B cell (primary cell): ENCODE data around the gene PELI1. TPM values are rescaled to one million over a fixed set of nuclear protein-coding genes. Genes with fewer than 3 reads are reported as not detected.

Experiments
- ATAC-seq: fragments of 200-7000 bp; cut with Tn5 transposase; one replicate; pipeline ENCODE4 v1.10.0; 2021; ENCODE audit warnings: low read depth, mild to moderate bottlenecking, moderate number of reproducible peaks, moderate library complexity
- CTCF ChIA-PET: fragments of 350-600 bp; sonication (Branson Sonifier 250); formaldehyde crosslinking; loops from one replicate; lab custom pipeline; 2021; ENCODE audit warnings: antibody characterized with exemption, inconsistent platforms; lab: Charles Lee
- POLR2A ChIA-PET: fragments of 350-600 bp; sonication (Branson Sonifier 250); formaldehyde crosslinking; loops from one replicate; lab custom pipeline; 2021; ENCODE audit warnings: antibody characterized with exemption; lab: Charles Lee
- DNase-seq: peaks from one replicate; pipeline ENCODE4 v3.0.0; 2013
- H2AFZ ChIP-seq: 2 replicates; pipeline ENCODE4 v1.6.1; 2012; ENCODE audit warnings: mild to moderate bottlenecking, low read depth, low read length; ENCODE audit not compliant: insufficient read depth, poor library complexity, severe bottlenecking
- H3K27ac ChIP-seq, 2 donors: 1 replicate in 1 of 2; 2 replicates in 1 of 2; pipeline ENCODE4 v1.5.1; 2012 to 2013; ENCODE audit warnings: low read length in 2 of 2, mild to moderate bottlenecking in 2 of 2, moderate library complexity in 1 of 2
- H3K27me3 ChIP-seq, 4 experiments: fragments of 200-600 bp in 1 of 4; sonication (generic) in 1 of 4; replicated peaks in 1 of 4; 1 replicate in 2 of 4; 2 replicates in 2 of 4; pipeline versions ENCODE4 v1.6.1 to v1.7.0; 2013 to 2016; ENCODE audit warnings: low read length in 3 of 4, mild to moderate bottlenecking in 2 of 4, mixed read lengths in 1 of 4, moderate library complexity in 1 of 4; ENCODE audit not compliant: insufficient read depth in 4 of 4, control insufficient read depth in 3 of 4; ENCODE audit errors: control extremely low read depth in 1 of 4
- H3K36me3 ChIP-seq, 2 experiments: replicated peaks in 1 of 2; 1 replicate in 1 of 2; 2 replicates in 1 of 2; pipeline versions ENCODE4 v1.6.1 to v1.7.1; 2013; ENCODE audit warnings: low read length in 1 of 2; ENCODE audit not compliant: insufficient read depth in 2 of 2, control insufficient read depth in 1 of 2; ENCODE audit errors: control extremely low read depth in 1 of 2, extremely low read depth in 1 of 2
- H3K4me1 ChIP-seq, 2 donors: fragments of 200-600 bp in 1 of 2; sonication (generic) in 1 of 2; 1 replicate in 1 of 2; 2 replicates in 1 of 2; pipeline versions ENCODE4 v1.5.1 to v1.6.1; 2013 to 2017; ENCODE audit warnings: low read length in 2 of 2; ENCODE audit not compliant: control insufficient read depth in 2 of 2, insufficient read depth in 2 of 2
- H3K4me2 ChIP-seq: replicated peaks from 2 replicates; pipeline ENCODE3; 2012; ENCODE audit warnings: mild to moderate bottlenecking, low read depth, low read length; ENCODE audit not compliant: poor library complexity, severe bottlenecking
- H3K4me3 ChIP-seq, 5 experiments: fragments of 200-600 bp in 1 of 5; sonication (generic) in 1 of 5; 1 replicate in 3 of 5; 2 replicates in 2 of 5; pipeline versions ENCODE4 v1.5.1 to v1.7.0; 2011 to 2016; ENCODE audit warnings: low read length in 4 of 5, mild to moderate bottlenecking in 4 of 5, low read depth in 2 of 5, control low read depth in 1 of 5, moderate library complexity in 1 of 5; ENCODE audit not compliant: insufficient read depth in 1 of 5; ENCODE audit errors: control extremely low read depth in 1 of 5, extremely low read depth in 1 of 5
- H3K79me2 ChIP-seq: fragments of 200-600 bp; sonication (generic); one replicate; pipeline ENCODE4 v1.6.0; 2016; ENCODE audit warnings: low read length; ENCODE audit not compliant: control insufficient read depth, insufficient read depth
- H3K9ac ChIP-seq: fragments of 200-600 bp; sonication (generic); 2 replicates; pipeline ENCODE4 v1.6.1; 2017; ENCODE audit warnings: mild to moderate bottlenecking, low read length, moderate library complexity
- H3K9me3 ChIP-seq, 3 donors: one replicate each; pipeline versions ENCODE4 v1.6.1 to v1.7.1; 2013; ENCODE audit warnings: low read length in 2 of 3; ENCODE audit not compliant: control insufficient read depth in 2 of 3, insufficient read depth in 1 of 3; ENCODE audit errors: control extremely low read depth in 1 of 3
- H4K20me1 ChIP-seq: 2 replicates; pipeline ENCODE4 v1.6.0; 2012; ENCODE audit warnings: mild to moderate bottlenecking, low read length; ENCODE audit not compliant: insufficient read depth, control insufficient read depth, poor library complexity, severe bottlenecking
- H3K27ac Mint-ChIP-seq: one replicate; pipeline ENCODE4 v1.8.0; 2021; ENCODE audit warnings: mixed read lengths
- H3K27me3 Mint-ChIP-seq: one replicate; pipeline ENCODE4 v1.8.0; 2021; ENCODE audit warnings: mixed read lengths
- H3K4me1 Mint-ChIP-seq: one replicate; pipeline ENCODE4 v1.8.0; 2021; ENCODE audit warnings: mixed read lengths
- H3K4me3 Mint-ChIP-seq: one replicate; pipeline ENCODE4 v1.8.0; 2021; ENCODE audit warnings: mixed read lengths
- H3K9me3 Mint-ChIP-seq: one replicate; pipeline ENCODE4 v1.8.0; 2022; ENCODE audit warnings: mixed read lengths; ENCODE audit not compliant: insufficient read depth
- EZH2 ChIP-seq: IDR thresholded peaks from 2 replicates; pipeline ENCODE4 v1.6.1; 2012; ENCODE audit warnings: borderline replicate concordance, low read depth, mild to moderate bottlenecking, moderate library complexity, low read length; ENCODE audit not compliant: insufficient read depth, poor library complexity, severe bottlenecking
- WGBS: methylation state at CpG from one replicate; pipeline ENCODE4 v1.1.5; 2013; ENCODE audit warnings: missing lambda C conversion rate; ENCODE audit not compliant: insufficient coverage; 5-methylcytosine and 5-hydroxymethylcytosine counted together
- intact Hi-C: fragments of 100-400 bp; cut with micrococcal nuclease; formaldehyde crosslinking; loops from one replicate; pipeline ENCODE4 v1.10.0; 2022
- polyA plus RNA-seq: library from polyadenylated mRNA; depleted of rRNA; stranded (reverse); fragments of >200 nt; gene quantifications from 2 replicates; pipeline ENCODE4 v1.2.3, GENCODE V29; 2012
- total RNA-seq, 2 donors: library from RNA; stranded (reverse); fragments of 120-200 nt in 1 of 2; gene quantifications; 1 replicate in 1 of 2; 2 replicates in 1 of 2; pipeline versions ENCODE4 v1.2.3 to v1.2.4, GENCODE V29; 2013 to 2022
- TF ChIP-seq, protein P1 (sequence below): fragments of 200-600 bp; IDR thresholded peaks from one replicate; pipeline ENCODE4 v1.8.0; 2022; ENCODE audit warnings: antibody characterized with exemption, mild to moderate bottlenecking

Gene PELI1
- total and polyA plus RNA-seq, 2 donors (not counting 1 experiment from before 2014, with no cell fraction given), result 45.3 to 115 TPM

DNA sequence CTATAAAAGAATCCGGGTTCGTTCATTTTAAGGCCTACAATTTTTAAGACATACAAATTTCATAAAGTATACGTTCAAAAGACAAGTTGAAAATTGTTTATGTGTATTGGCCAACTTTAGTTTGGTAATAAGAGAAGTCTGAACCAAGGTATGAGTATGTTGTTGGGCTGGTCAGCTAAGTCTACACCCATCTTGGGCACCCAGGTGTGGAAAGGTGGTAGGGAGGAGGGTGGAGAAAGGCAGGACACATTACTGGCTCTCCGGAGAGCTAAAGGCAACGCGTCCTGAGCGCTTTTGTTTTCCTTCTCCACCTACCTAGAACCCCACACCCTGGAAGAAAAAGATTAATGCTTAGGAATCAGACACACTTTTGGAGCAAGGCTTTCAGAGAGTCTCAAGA lies 899 bp upstream of the PELI1 start:
- Histone ChIP-seq H3K9ac (no peak overlapping the region), H3K79me2 (peaks cover 44% of the 10 kb centered on the region), H3K4me3 (no peak overlapping the region), H3K4me1 (peaks cover 16 to 24% of the 10 kb centered on the region in 2 donors), H3K27me3 (no peaks in the 10 kb centered on the region), H3K4me2 (no peak overlapping the region), H4K20me1 (peaks cover 10% of the 10 kb centered on the region), H3K9me3 (no peaks in the 10 kb centered on the region), H2AFZ (no peak overlapping the region), H3K36me3 (no peaks in the 10 kb centered on the region), H3K27ac (no peak overlapping the region)
- no peak for TF ChIP-seq EZH2
- TF ChIP-seq, protein P1, sequence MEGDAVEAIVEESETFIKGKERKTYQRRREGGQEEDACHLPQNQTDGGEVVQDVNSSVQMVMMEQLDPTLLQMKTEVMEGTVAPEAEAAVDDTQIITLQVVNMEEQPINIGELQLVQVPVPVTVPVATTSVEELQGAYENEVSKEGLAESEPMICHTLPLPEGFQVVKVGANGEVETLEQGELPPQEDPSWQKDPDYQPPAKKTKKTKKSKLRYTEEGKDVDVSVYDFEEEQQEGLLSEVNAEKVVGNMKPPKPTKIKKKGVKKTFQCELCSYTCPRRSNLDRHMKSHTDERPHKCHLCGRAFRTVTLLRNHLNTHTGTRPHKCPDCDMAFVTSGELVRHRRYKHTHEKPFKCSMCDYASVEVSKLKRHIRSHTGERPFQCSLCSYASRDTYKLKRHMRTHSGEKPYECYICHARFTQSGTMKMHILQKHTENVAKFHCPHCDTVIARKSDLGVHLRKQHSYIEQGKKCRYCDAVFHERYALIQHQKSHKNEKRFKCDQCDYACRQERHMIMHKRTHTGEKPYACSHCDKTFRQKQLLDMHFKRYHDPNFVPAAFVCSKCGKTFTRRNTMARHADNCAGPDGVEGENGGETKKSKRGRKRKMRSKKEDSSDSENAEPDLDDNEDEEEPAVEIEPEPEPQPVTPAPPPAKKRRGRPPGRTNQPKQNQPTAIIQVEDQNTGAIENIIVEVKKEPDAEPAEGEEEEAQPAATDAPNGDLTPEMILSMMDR, result no peak
- DNase-seq (no peak), ATAC-seq (no peak)
- H3K27ac Mint-ChIP-seq, result no peak overlapping the region
- intact Hi-C loops, result loop anchor here (2.0 to 10.0 kb wide), 3 partner anchors 620 to 986 kb away; partner anchors contain the start of genes CEP68 and RAB1A
- H3K4me1 Mint-ChIP-seq, result peaks cover 30% of the 10 kb centered on the region
- H3K27me3 Mint-ChIP-seq, result no peaks in the 10 kb centered on the region
- H3K9me3 Mint-ChIP-seq, result no peaks in the 10 kb centered on the region
- no CpG with 5 or more reads among the region's 7 CpGs for WGBS
- CTCF ChIA-PET, result no interaction called here
- POLR2A ChIA-PET, result no interaction called here
- no peak overlapping the region for H3K4me3 Mint-ChIP-seq
